Fibroblast of skin of left quadriceps (primary cell): ENCODE results near the gene ZNF322.
A peak's percentile ranks its signal among the peaks of the same experiment; 100 is the strongest.
"Not testable (repeated sequence)": the region's sequence is repeated elsewhere in the genome, so short reads cannot be mapped to it uniquely, and the experiment has no call there.

ENCODE experiments used
- DNase-seq, 2 experiments: peaks; one replicate each; pipeline ENCODE4 v3.0.0-alpha.2; 2013; ENCODE audit warnings: low read depth in 2 of 2

Gene ZNF322

DNA sequence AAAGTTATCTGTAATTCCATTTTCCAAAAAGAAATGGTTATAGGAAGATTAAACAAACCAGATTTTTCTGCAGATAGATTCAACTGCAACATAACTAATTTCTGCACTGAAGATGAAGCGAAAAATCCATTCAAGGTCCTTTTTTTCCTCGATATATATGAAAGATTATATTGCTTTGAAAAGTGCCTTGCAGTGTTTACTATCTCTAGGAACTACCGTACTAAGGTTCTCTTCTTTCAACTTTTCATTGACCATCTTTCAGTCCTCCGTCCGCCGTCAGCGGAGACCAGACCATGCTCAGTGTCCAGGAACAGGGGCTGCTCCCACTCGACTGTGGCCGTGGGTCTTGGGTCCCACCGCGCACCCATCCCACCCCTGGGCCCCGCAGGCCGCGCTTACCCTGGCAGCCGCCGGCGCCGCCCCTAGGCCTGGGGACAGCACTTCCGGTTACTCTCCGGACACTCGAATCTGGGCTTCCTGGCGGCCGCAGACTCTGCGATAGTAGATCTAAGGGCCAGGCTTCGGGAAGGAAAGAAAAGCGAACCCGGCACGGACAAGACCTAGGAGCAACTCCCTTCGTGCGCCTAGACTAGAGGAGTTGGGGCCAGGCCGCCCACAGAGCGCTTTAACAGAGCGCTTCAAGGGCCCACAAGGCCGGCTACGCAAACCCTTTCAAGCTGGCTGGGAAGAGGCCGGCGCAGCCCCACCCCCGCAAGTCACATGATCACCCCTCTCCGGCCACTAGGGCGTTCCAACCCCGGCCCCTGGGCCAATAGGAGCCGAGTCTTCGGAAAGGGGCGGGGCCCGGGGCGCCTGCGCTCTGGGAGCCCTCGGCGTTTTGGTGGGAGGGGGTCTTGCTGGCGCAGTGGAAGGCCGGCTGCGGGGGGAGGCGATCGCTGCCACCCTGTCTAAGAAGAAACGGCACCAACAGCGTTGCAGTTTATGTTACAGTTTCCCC, at the start of gene ZNF322:
TSS of gene ZNF322 (minus strand) at position 705 of the 958 bp plus-strand sequence. CDS start 21,193 bp downstream, outside the sequence.
- peak; percentile 80 to 84 for DNase-seq

- DNase-seq, result not testable (repeated sequence)
These were observed 46.2 kb upstream of the ZNF322 start for GRCh38 chr6:26705780-26706179.

- not testable (repeated sequence) for DNase-seq
These were observed 45.8 kb upstream of the ZNF322 start for GRCh38 chr6:26705352-26705751.

GRCh38 chr6:26701023-26701747, 41.6 kb upstream of the ZNF322 start:
- not testable (repeated sequence) for DNase-seq

DNA sequence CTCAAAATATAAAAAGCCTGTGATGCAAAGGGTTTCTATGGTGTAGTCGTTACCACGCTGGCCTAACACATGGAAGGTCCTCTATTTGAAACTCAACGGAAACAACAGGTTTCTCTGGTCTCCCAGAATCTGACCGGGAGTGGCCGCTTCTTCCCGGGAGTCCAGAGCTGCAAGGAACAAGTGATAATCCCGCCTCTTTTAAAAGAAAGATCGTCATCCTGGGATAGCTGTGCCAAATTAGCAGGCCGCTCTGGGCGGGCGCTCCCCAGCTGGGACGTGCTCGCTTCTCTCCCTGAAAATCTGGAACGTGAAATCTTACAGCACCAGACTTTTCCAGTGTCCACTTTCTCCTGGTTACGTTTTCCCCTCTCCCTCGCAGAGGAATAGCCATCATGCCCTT, 38.0 kb upstream of the ZNF322 start:
- DNase-seq, result not testable (repeated sequence)

DNA sequence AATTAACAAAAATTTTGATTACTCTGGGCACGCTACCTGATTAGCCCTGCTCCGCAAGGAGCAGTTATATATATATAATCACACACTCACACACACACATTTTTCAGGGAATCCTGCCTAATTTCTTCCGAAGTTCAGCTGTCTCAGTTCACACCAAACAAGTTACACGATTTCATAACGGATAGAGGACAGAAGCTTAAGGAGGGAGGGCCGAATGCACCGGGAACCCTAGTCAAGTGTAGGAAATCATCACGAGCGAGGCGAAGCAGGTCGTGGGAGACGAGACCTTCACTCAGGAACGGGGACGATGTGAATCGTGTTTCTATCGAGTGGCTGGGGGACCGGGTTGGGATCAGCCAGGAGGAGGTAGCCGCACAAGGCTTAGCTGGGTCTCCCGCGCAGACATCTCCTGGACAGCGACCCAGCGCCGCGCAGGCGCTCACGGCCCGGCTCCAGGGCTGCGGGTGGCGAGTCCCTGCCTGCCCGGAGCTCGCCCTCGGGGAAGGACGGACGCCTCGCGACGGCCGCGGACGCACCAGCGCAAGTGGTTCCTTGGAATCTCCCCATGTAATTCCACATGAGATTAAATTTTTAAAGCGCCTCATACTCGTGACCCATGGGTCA, 29.9 kb upstream of the ZNF322 start:
- DNase-seq, result not testable (repeated sequence)

- DNase-seq, result not testable (repeated sequence)
These were observed 23.0 kb upstream of the ZNF322 start for GRCh38 chr6:26682435-26683042.

- DNase-seq, result not testable (repeated sequence)
These were observed 13.7 kb upstream of the ZNF322 start for GRCh38 chr6:26673287-26673686.

- DNase-seq, result not testable (repeated sequence)
These were observed 11.0 kb upstream of the ZNF322 start for GRCh38 chr6:26670558-26670957.

DNA sequence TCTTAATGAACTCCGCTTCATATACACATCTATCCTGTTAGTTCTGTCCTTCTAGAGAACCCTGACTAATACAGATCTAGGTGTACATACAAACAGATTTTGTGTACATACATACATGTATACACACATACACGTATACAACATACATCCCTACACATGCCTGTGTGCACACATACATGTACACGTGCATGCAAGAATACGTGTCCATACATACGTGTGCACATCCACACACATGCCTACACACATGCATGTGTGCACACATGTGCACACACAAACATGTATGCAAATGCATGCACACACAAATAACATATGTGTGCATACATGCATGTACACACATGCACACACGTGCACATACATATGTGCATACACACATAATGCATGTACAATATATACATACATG, 10.5 kb upstream of the ZNF322 start:
- DNase-seq, result not testable (repeated sequence)

DNA sequence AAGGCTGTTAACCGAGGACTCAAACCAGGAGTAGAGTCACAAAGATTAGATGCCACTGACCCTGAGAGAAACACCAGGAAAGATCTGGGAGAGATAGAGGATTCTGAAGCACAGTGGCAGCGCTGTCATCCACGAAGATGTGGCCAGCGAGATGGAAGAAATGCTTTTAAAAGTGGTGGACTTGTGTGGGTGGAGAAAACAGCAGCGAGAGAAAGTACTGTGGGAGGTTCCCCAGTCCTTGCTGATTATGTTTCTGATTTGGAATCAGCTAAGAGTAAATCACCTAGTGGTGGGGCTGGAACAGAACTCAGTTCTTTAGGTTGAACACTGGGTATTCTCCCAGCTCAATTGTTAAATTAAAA, 435 bp upstream of the ZNF322 start:
- peak in 1 of 2 experiments; percentile 0 for DNase-seq

DNA sequence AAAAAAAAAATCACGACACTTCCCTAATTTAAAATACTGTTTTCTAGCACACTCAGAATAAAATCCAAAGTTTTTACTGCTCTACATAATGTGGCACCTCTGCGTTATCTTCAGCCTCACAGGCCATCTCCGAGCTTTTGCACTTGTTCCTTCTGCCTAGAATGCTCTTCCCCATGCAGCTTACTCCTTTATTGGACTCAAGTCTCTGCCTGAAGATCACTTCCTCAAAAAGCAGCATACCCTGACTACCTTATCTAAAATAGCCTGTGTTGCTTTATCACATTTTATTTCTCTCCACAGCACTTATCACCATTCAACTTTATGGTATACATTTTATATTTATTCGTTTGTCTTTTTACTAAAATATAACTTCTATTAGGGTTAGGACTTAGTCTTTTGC, 2.3 kb downstream of the ZNF322 start:
- no peak for DNase-seq

GRCh38 chr6:26653007-26653406, 6.5 kb downstream of the ZNF322 start:
- no peak for DNase-seq

DNA sequence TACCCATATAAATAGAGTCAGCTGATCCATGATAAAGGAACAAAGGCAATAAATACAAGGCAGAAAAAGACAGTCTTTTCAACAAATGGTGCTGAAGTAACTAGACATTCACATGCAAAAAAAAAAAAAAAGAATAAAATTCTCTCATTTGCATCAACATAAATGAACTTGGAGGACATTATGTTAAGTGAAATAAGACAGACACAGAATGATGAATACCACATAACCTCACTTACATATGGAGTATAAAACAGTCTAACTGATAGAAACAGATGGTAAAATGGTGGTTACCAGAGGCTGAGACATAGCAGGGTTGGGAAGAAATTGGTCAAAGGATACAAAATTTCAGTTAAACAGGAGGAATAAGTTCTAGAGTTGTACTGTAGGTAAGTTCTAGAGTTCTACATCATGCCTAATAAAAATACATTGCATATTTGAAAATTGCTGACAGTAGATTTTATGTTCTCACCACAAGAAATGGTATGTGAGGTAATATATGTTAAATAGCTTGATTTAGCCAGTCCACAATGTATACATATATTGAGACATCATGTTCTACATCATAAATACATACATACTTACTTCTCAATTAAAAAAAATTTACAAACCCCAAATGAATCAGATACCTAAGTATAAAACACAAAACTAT, 8.3 kb downstream of the ZNF322 start:
- no peak for DNase-seq

- no peak for DNase-seq
These were observed 13.5 kb downstream of the ZNF322 start for GRCh38 chr6:26646074-26646473.

DNA sequence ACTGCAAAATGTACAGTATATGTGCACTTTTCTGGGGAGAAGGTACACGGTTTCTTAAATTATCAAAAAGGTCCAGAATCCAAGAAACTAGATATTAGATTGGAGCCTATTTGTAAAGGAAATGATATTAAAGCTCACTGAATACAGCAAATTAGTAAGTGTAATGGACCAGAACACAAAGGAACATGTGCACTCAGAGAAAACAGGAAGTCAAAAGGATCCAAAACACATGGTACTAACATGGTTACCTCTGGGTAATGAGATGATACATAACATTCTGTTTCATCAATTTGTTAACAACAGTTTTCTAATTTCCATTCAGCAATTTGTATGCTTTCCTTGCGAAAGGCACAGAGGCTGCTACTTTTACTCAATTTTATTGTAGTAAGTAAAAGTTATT, 18.7 kb downstream of the ZNF322 start:
- DNase-seq, result no peak

DNA sequence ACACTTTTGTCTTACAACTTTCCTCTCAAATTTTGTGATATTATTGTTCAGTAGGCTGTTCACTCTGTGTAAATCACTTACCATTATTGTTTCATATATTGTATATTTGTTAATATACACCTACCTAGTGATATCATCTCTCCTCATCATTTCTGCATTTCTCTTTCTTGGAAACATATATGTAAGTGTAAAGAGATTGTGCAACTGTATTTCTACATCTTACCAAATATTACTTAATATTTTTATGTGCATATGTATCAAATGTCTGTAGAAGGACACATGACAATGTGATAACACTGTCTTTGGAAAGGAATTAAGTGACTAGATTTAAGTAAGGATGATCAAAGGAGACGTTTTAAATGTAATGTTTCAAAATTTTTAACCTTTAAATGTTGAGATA, 30.2 kb downstream of the ZNF322 start:
- DNase-seq, result no peak

DNA sequence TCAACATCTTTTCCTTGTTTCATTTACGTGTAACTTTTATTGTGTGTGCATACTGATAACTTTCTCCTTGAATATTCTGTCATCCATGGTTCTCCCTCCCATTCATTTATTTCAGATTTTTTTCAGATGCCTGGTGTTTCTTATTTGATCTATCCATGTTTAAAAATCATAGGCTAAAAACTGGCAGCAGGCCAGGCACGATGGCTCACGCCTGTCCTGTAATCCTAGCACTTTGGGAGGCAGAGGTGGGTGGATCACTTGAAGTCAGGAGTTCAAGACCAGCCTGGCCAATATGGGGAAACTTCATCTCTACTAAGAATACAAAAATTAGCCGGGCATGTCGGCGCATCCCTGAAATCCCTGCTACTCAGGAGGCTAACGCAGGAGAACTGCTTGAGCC, 31.7 kb downstream of the ZNF322 start:
- no peak for DNase-seq

- DNase-seq, result no peak
These were observed 35.0 kb downstream of the ZNF322 start for GRCh38 chr6:26624557-26624956.

GRCh38 chr6:26623339-26623859, 36.1 kb downstream of the ZNF322 start:
- DNase-seq, result no peak
